HEK293 (cell line): ENCODE measurements around the gene WDR70.

ENCODE experiments used
- CTCF ChIA-PET: fragments of 350-600 bp; formaldehyde crosslinking; extraction: SDS; loops from one replicate; lab custom pipeline; 2021; ENCODE audit warnings: antibody characterized with exemption; lab: Yijun Ruan, JAX
- POLR2A ChIA-PET: fragments of 300-600 bp; formaldehyde crosslinking; extraction: SDS; loops from one replicate; lab custom pipeline; 2020; ENCODE audit warnings: antibody characterized with exemption, inconsistent platforms; lab: Yijun Ruan, JAX
- H3K27ac ChIP-seq: fragments of 200-500 bp; sonication (Bioruptor generic); 2 replicates; pipeline ENCODE4 v1.5.1; 2014; ENCODE audit warnings: low read depth, low read length, control low read depth, inconsistent platforms; ENCODE audit errors: extremely low read depth
- H3K36me3 ChIP-seq, 2 experiments: fragments of 200-500 bp in 1 of 2; sonication (Bioruptor generic) in 1 of 2; 1 replicate in 1 of 2; 2 replicates in 1 of 2; pipeline ENCODE4 v1.5.1; 2014 to 2017; ENCODE audit warnings: inconsistent platforms in 2 of 2, low read length in 2 of 2; ENCODE audit not compliant: control insufficient read depth in 2 of 2, insufficient read depth in 1 of 2
- H3K4me1 ChIP-seq: fragments of 200-500 bp; sonication (Bioruptor generic); 2 replicates; pipeline ENCODE4 v1.5.1; 2014; ENCODE audit warnings: mild to moderate bottlenecking, low read length, inconsistent platforms; ENCODE audit not compliant: control insufficient read depth, insufficient read depth
- H3K4me3 ChIP-seq: 2 replicates; pipeline ENCODE4 v1.5.1; 2011; ENCODE audit warnings: low read depth, mild to moderate bottlenecking, control low read depth, low read length, moderate library complexity
- H3K9me3 ChIP-seq: fragments of 200-500 bp; sonication (Bioruptor generic); 2 replicates; pipeline ENCODE4 v1.5.1; 2014; ENCODE audit warnings: low read depth, low read length, inconsistent platforms; ENCODE audit not compliant: control insufficient read depth, insufficient read depth
- HOXD13 ChIP-seq: sonication (generic); formaldehyde crosslinking; IDR thresholded peaks from 2 replicates; pipeline ENCODE4 v1.8.0; 2022; ENCODE audit warnings: missing genetic modification reagents, borderline replicate concordance
- KLF9 ChIP-seq: fragments of 450-650 bp; formaldehyde crosslinking; IDR thresholded peaks from 2 replicates; pipeline ENCODE4 v1.5.1; 2016; ENCODE audit warnings: missing biosample characterization, missing genetic modification characterization, low read depth
- MEIS1 ChIP-seq: sonication (generic); formaldehyde crosslinking; IDR thresholded peaks from 2 replicates; pipeline ENCODE4 v1.8.1; 2022; ENCODE audit warnings: missing genetic modification reagents, mild to moderate bottlenecking, borderline replicate concordance
- MZF1 ChIP-seq: fragments of 450-650 bp; formaldehyde crosslinking; IDR thresholded peaks from 2 replicates; pipeline ENCODE4 v1.5.1; 2017; ENCODE audit warnings: missing biosample characterization, missing genetic modification characterization, borderline replicate concordance
- PATZ1 ChIP-seq: fragments of 450-650 bp; formaldehyde crosslinking; IDR thresholded peaks from 2 replicates; pipeline ENCODE4 v1.5.1; 2016; ENCODE audit warnings: missing biosample characterization, missing genetic modification characterization
- PRDM6 ChIP-seq: fragments of 450-650 bp; formaldehyde crosslinking; IDR thresholded peaks from 2 replicates; pipeline ENCODE4 v1.5.1; 2017; ENCODE audit warnings: missing biosample characterization, missing genetic modification characterization
- SP7 ChIP-seq: fragments of 450-650 bp; formaldehyde crosslinking; IDR thresholded peaks from 2 replicates; pipeline ENCODE4 v1.5.1; 2016; ENCODE audit warnings: missing biosample characterization, missing genetic modification characterization
- ZBTB44 ChIP-seq: fragments of 450-650 bp; IDR thresholded peaks from 2 replicates; pipeline ENCODE4 v1.5.1; 2018; ENCODE audit warnings: missing biosample characterization, mild to moderate bottlenecking, missing genetic modification characterization
- ZFHX2 ChIP-seq: fragments of 450-650 bp; formaldehyde crosslinking; conservative IDR thresholded peaks from 2 replicates; pipeline ENCODE4 v1.5.1; 2016; ENCODE audit warnings: missing biosample characterization, missing genetic modification characterization
- ZNF112 ChIP-seq: fragments of 450-650 bp; formaldehyde crosslinking; IDR thresholded peaks from 2 replicates; pipeline ENCODE4 v1.5.0; 2017; ENCODE audit warnings: missing biosample characterization, missing genetic modification characterization
- ZNF2 ChIP-seq: fragments of 450-650 bp; formaldehyde crosslinking; IDR thresholded peaks from 2 replicates; pipeline ENCODE4 v1.5.1; 2016; ENCODE audit warnings: missing biosample characterization, missing genetic modification characterization
- ZNF221 ChIP-seq: fragments of 450-650 bp; formaldehyde crosslinking; IDR thresholded peaks from 2 replicates; pipeline ENCODE4 v1.5.1; 2017; ENCODE audit warnings: missing biosample characterization, missing genetic modification characterization, borderline replicate concordance
- ZNF324 ChIP-seq: fragments of 450-650 bp; formaldehyde crosslinking; IDR thresholded peaks from 2 replicates; pipeline ENCODE4 v1.5.1; 2016; ENCODE audit warnings: missing biosample characterization, missing genetic modification characterization
- ZNF398 ChIP-seq: fragments of 450-650 bp; formaldehyde crosslinking; IDR thresholded peaks from 2 replicates; pipeline ENCODE4 v1.5.1; 2017; ENCODE audit warnings: missing biosample characterization, missing genetic modification characterization
- ZNF521 ChIP-seq: fragments of 450-650 bp; formaldehyde crosslinking; IDR thresholded peaks from 2 replicates; pipeline ENCODE4 v1.5.1; 2017; ENCODE audit warnings: missing biosample characterization, mild to moderate bottlenecking, missing genetic modification characterization
- ZNF529 ChIP-seq: fragments of 450-650 bp; formaldehyde crosslinking; IDR thresholded peaks from 2 replicates; pipeline ENCODE4 v1.5.1; 2017; ENCODE audit warnings: missing genetic modification characterization, missing biosample characterization; ENCODE audit not compliant: insufficient replicate concordance
- ZNF624 ChIP-seq: fragments of 450-650 bp; formaldehyde crosslinking; IDR thresholded peaks from 2 replicates; pipeline ENCODE4 v1.5.1; 2017; ENCODE audit warnings: missing biosample characterization, missing genetic modification characterization
- ZNF639 ChIP-seq: fragments of 450-650 bp; formaldehyde crosslinking; IDR thresholded peaks from 2 replicates; pipeline ENCODE4 v1.5.1; 2016; ENCODE audit warnings: missing biosample characterization, missing genetic modification characterization
- ZNF792 ChIP-seq: fragments of 450-650 bp; formaldehyde crosslinking; IDR thresholded peaks from 2 replicates; pipeline ENCODE4 v1.5.1; 2016; ENCODE audit warnings: missing biosample characterization, missing genetic modification characterization
- ZXDB ChIP-seq: fragments of 450-650 bp; formaldehyde crosslinking; IDR thresholded peaks from 2 replicates; pipeline ENCODE4 v1.5.1; 2016; ENCODE audit warnings: missing biosample characterization, missing genetic modification characterization

WDR70 gene

GRCh38 chr5:37724395-37725125 lies 345.4 kb downstream of the WDR70 start (continued):
- no peak for TF ChIP-seq ZNF221 (tag by site-specific recombination)
- no peak for TF ChIP-seq ZNF324 (tag by site-specific recombination)
- TF ChIP-seq, all 188 proteins: peak for 0

GRCh38 chr5:37725185-37725584 lies 346.1 kb downstream of the WDR70 start:
- H3K4me1 ChIP-seq = peaks cover 11% of the 10 kb centered on the region; the same call in 1 of the 2 replicates

GRCh38 chr5:37727238-37727637 lies 348.1 kb downstream of the WDR70 start:
- peaks cover 11 to 16% of the 10 kb centered on the region in 2 experiments for H3K36me3 ChIP-seq
- ChIA-PET POLR2A (no interaction called here), CTCF (interaction anchor here (1.2 to 9.7 kb wide), 3 partner anchors 11 to 466 kb away, joined by 5 to 117 read pairs (median 6); no protein-coding TSS in a partner anchor)
- H3K9me3 ChIP-seq = no peaks in the 10 kb centered on the region
- H3K27ac ChIP-seq = no peak overlapping the region
- H3K4me1 ChIP-seq = peaks cover 8% of the 10 kb centered on the region; the same call in 1 of the 2 replicates
- TF ChIP-seq HOXD13 (CRISPR knock-in tag) = no peak
- no peak for TF ChIP-seq MEIS1
- no peak for TF ChIP-seq ZFHX2 (tag by site-specific recombination)
- no peak for TF ChIP-seq ZNF639 (tag by site-specific recombination)
- no peak for TF ChIP-seq PRDM6 (tag by site-specific recombination)
- TF ChIP-seq ZNF529 (tag by site-specific recombination) = no peak
- TF ChIP-seq ZNF112 (tag by site-specific recombination) = no peak
- H3K4me3 ChIP-seq = no peak overlapping the region

More at GRCh38 chr5:37725185-37725584, 346.1 kb downstream of the WDR70 start:
- no peaks in the 10 kb centered on the region for H3K9me3 ChIP-seq
- TF ChIP-seq ZXDB (tag by site-specific recombination) = no peak
- ChIA-PET POLR2A (no interaction called here), CTCF (interaction anchor here (0.7 to 9.7 kb wide), 8 partner anchors 13 to 468 kb away, joined by 3 to 117 read pairs (median 4); no protein-coding TSS in a partner anchor)
- H3K27ac ChIP-seq = no peak overlapping the region
- H3K4me3 ChIP-seq = no peak overlapping the region
- peaks cover 11 to 13% of the 10 kb centered on the region in 2 experiments for H3K36me3 ChIP-seq

- no peaks in the 10 kb centered on the region for H3K9me3 ChIP-seq
- H3K36me3 ChIP-seq = peaks cover 11 to 16% of the 10 kb centered on the region in 2 experiments
- H3K4me1 ChIP-seq = peaks cover 8% of the 10 kb centered on the region
- no peak overlapping the region for H3K4me3 ChIP-seq
- H3K27ac ChIP-seq = no peak overlapping the region
- ChIA-PET CTCF (no interaction called here), POLR2A (no interaction called here)
- TF ChIP-seq ZNF2 (tag by site-specific recombination) (no peak), ZNF624 (tag by site-specific recombination) (no peak), MZF1 (tag by site-specific recombination) (no peak), PATZ1 (no peak), ZNF521 (no peak), KLF9 (tag by site-specific recombination) (no peak), ZNF398 (tag by site-specific recombination) (no peak), ZNF792 (no peak), SP7 (no peak), ZBTB44 (no peak)
These were observed 351.9 kb downstream of the WDR70 start for GRCh38 chr5:37730896-37731455.
